Measurements from ENCODE around the gene SQSTM1. TPM values are rescaled to one million over a fixed set of nuclear protein-coding genes. Genes with fewer than 3 reads are reported as not detected.
A peak's percentile ranks its signal among the peaks of the same experiment; 100 is the strongest.

SQSTM1 gene
- total and polyA plus RNA-seq, 9 of the 15 experiments (the other 6 are each of a cell fraction or from before 2014, with no cell fraction given), result 5.6 to 148 (median 64.0) TPM

GRCh38 chr5:179776411-179776938 lies 44.2 kb upstream of the SQSTM1 start:
- Histone ChIP-seq H3K9me3 (replicated peaks; ENCODE audit: control insufficient read depth, insufficient read depth, low read depth, low read length) (no peaks in the 10 kb centered on the region), H3K9ac (ENCODE audit: insufficient read depth in 1 of 2, low read depth in 2 of 2, low read length in 2 of 2) (no peak overlapping the region), H3K4me1 (replicated peaks in 1 of 2; ENCODE audit: control insufficient read depth in 2 of 2, insufficient read depth in 2 of 2, low read length in 2 of 2) (peaks cover 0 to 10% of the 10 kb centered on the region in 2 experiments; a peak in 1 of 5 replicates), H3K4me2 (ENCODE audit: insufficient read depth, low read length) (no peak overlapping the region), H3K9me1 (ENCODE audit: control insufficient read depth, insufficient read depth, low read length) (peaks cover 8% of the 10 kb centered on the region), H3K36me3 (ENCODE audit: control insufficient read depth, insufficient read depth, low read length) (peaks cover 71% of the 10 kb centered on the region), H3K27ac (ENCODE audit: extremely low read depth, low read depth, low read length) (no peak overlapping the region), H3K4me3 (no peak overlapping the region), H3K27me3 (ENCODE audit: control insufficient read depth in 2 of 2, insufficient read depth in 2 of 2, low read length in 2 of 2) (no peaks in the 10 kb centered on the region), H3K79me2 (ENCODE audit: control insufficient read depth, insufficient read depth, low read length) (no peaks in the 10 kb centered on the region), H2AFZ (ENCODE audit: low read depth, low read length) (no peak overlapping the region), H4K20me1 (replicated peaks; ENCODE audit: control insufficient read depth, insufficient read depth, low read length) (no peaks in the 10 kb centered on the region)
- intact Hi-C loops (cut with micrococcal nuclease) (no loop called here), in situ Hi-C loops (cut with MboI) (no loop called here)
- BruUV-seq (replicated peaks), result no TSS peak
- TF ChIP-seq SMAD3 (CRISPR knock-in tag; conservative IDR thresholded peaks at IDR 0.05), result no peak
- peak; percentile 30; the same call in 1 of the 2 replicates for TF ChIP-seq POLR2G (IDR thresholded peaks at IDR 0.05; ENCODE audit: low read depth, low read length)
- TF ChIP-seq ZNF551 (CRISPR knock-in tag; IDR thresholded peaks at IDR 0.05), result no peak
- TF ChIP-seq ZBTB26 (CRISPR knock-in tag; IDR thresholded peaks at IDR 0.05), result no peak
- 92% methylated on average over 9 of the region's 11 CpGs for WGBS (ENCODE audit: insufficient coverage, low coverage, missing lambda C conversion rate)
- ChIA-PET CTCF (ENCODE audit: low intra/inter-chr PET ratio) (no interaction called here), POLR2A (interaction anchor here (0.9 kb wide), 1 partner anchor 20 kb away, joined by 3 read pairs; no protein-coding TSS in a partner anchor)
- FAIRE-seq (no peak), ATAC-seq (no peak), DNase-seq (ENCODE audit: extremely low read depth in 1 of 4, low spot score in 3 of 4) (no peak)

GRCh38 chr5:179777456-179777855 lies 43.2 kb upstream of the SQSTM1 start:
- FAIRE-seq (no peak), DNase-seq (ENCODE audit: extremely low read depth in 1 of 4, low spot score in 3 of 4) (no peak), ATAC-seq (no peak)
- H2AFZ ChIP-seq (ENCODE audit: low read depth, low read length), result no peak overlapping the region
- H3K9me3 ChIP-seq (replicated peaks; ENCODE audit: control insufficient read depth, insufficient read depth, low read depth, low read length), result no peaks in the 10 kb centered on the region
- H3K4me1 ChIP-seq (replicated peaks in 1 of 2; ENCODE audit: control insufficient read depth in 2 of 2, insufficient read depth in 2 of 2, low read length in 2 of 2), result peaks cover 0 to 10% of the 10 kb centered on the region in 2 experiments; a peak in 1 of 5 replicates
- POLR2A ChIA-PET, result interaction anchor here (0.6 to 0.8 kb wide), 3 partner anchors 10 to 791 kb away, joined by 3 read pairs; no protein-coding TSS in a partner anchor
- 89% methylated on average over 10 of the region's 10 CpGs for WGBS (ENCODE audit: insufficient coverage, low coverage, missing lambda C conversion rate)
- intact Hi-C loops (cut with micrococcal nuclease), result no loop called here
- H3K9me1 ChIP-seq (ENCODE audit: control insufficient read depth, insufficient read depth, low read length), result peaks cover 8% of the 10 kb centered on the region
- H3K79me2 ChIP-seq (ENCODE audit: control insufficient read depth, insufficient read depth, low read length), result no peaks in the 10 kb centered on the region
- H3K27ac ChIP-seq (ENCODE audit: extremely low read depth, low read depth, low read length), result no peak overlapping the region
- no peak overlapping the region for H3K4me3 ChIP-seq
- no peak overlapping the region; a peak in 1 of 4 replicates for H3K9ac ChIP-seq (ENCODE audit: insufficient read depth in 1 of 2, low read depth in 2 of 2, low read length in 2 of 2)
- BruUV-seq (replicated peaks), result no TSS peak
- peaks cover 61% of the 10 kb centered on the region for H3K36me3 ChIP-seq (ENCODE audit: control insufficient read depth, insufficient read depth, low read length)
- CTCF ChIA-PET (ENCODE audit: low intra/inter-chr PET ratio), result no interaction called here
- H3K4me2 ChIP-seq (ENCODE audit: insufficient read depth, low read length), result no peak overlapping the region
- no peaks in the 10 kb centered on the region for H4K20me1 ChIP-seq (replicated peaks; ENCODE audit: control insufficient read depth, insufficient read depth, low read length)
- in situ Hi-C loops (cut with MboI), result no loop called here
- no peaks in the 10 kb centered on the region for H3K27me3 ChIP-seq (ENCODE audit: control insufficient read depth in 2 of 2, insufficient read depth in 2 of 2, low read length in 2 of 2)
- no peak for TF ChIP-seq BDP1 (IDR thresholded peaks at IDR 0.05; ENCODE audit: insufficient read depth, insufficient read length)
- no peak for TF ChIP-seq LEF1 (IDR thresholded peaks at IDR 0.05)
- TF ChIP-seq ZNF76 (CRISPR knock-in tag; IDR thresholded peaks at IDR 0.05; ENCODE audit: borderline replicate concordance), result no peak
- no peak for TF ChIP-seq KAT2B (IDR thresholded peaks at IDR 0.05; ENCODE audit: low read depth, low read length)
- TF ChIP-seq RERE (CRISPR knock-in tag; IDR thresholded peaks at IDR 0.05; ENCODE audit: borderline replicate concordance), result no peak
- no peak for TF ChIP-seq ZZZ3 (IDR thresholded peaks at IDR 0.05)

All from K562 (cell line).